ENCODE measurements around the gene CENATAC.

CENATAC gene

GRCh38 chr11:119049081-119049480 lies 51.1 kb downstream of the CENATAC start:
- TF ChIP-seq TCF4 (CRISPR knock-in tag; IDR thresholded peaks at IDR 0.05; ENCODE audit: borderline replicate concordance) (no peak), CREB5 (CRISPR knock-in tag; IDR thresholded peaks at IDR 0.05; ENCODE audit: low read depth) (no peak), TOX (CRISPR knock-in tag; IDR thresholded peaks at IDR 0.05; ENCODE audit: borderline replicate concordance) (no peak)
- ATAC-seq = no peak

GRCh38 chr11:119051440-119052162 lies 53.7 kb downstream of the CENATAC start:
- no peak for TF ChIP-seq PATZ1 (CRISPR knock-in tag; IDR thresholded peaks at IDR 0.05; ENCODE audit: borderline replicate concordance)
- no peak for TF ChIP-seq PPARA (CRISPR knock-in tag; IDR thresholded peaks at IDR 0.05; ENCODE audit: borderline replicate concordance)
- TF ChIP-seq ARNTL (CRISPR knock-in tag; IDR thresholded peaks at IDR 0.05; ENCODE audit: borderline replicate concordance, low read depth) = no peak
- no peak for TF ChIP-seq TCF4 (CRISPR knock-in tag; IDR thresholded peaks at IDR 0.05; ENCODE audit: borderline replicate concordance)
- no peak for TF ChIP-seq OSR1 (CRISPR knock-in tag; IDR thresholded peaks at IDR 0.05)
- TF ChIP-seq RARB (CRISPR knock-in tag; IDR thresholded peaks at IDR 0.05) = no peak
- TF ChIP-seq BACH2 (CRISPR knock-in tag; IDR thresholded peaks at IDR 0.05; ENCODE audit: borderline replicate concordance) = no peak
- TF ChIP-seq SNAI2 (CRISPR knock-in tag; IDR thresholded peaks at IDR 0.05) = no peak
- no peak for TF ChIP-seq GLIS3 (CRISPR knock-in tag; IDR thresholded peaks at IDR 0.05)
- no peak for ATAC-seq

GRCh38 chr11:119052163-119052814 lies 54.4 kb downstream of the CENATAC start:
- TF ChIP-seq ISL1 (CRISPR knock-in tag; IDR thresholded peaks at IDR 0.05) (no peak), PPARA (CRISPR knock-in tag; IDR thresholded peaks at IDR 0.05; ENCODE audit: borderline replicate concordance) (no peak), TCF4 (CRISPR knock-in tag; IDR thresholded peaks at IDR 0.05; ENCODE audit: borderline replicate concordance) (no peak), SNAI2 (CRISPR knock-in tag; IDR thresholded peaks at IDR 0.05) (no peak)
- ATAC-seq = no peak

- TF ChIP-seq GLIS3 (CRISPR knock-in tag; IDR thresholded peaks at IDR 0.05) (no peak), TSHZ2 (CRISPR knock-in tag; IDR thresholded peaks at IDR 0.05) (no peak), RARB (CRISPR knock-in tag; IDR thresholded peaks at IDR 0.05) (no peak), SNAI2 (CRISPR knock-in tag; IDR thresholded peaks at IDR 0.05) (no peak), ARNTL (CRISPR knock-in tag; IDR thresholded peaks at IDR 0.05; ENCODE audit: borderline replicate concordance, low read depth) (no peak)
Measured at GRCh38 chr11:119054418-119054817, 56.5 kb downstream of the CENATAC start.

GRCh38 chr11:119055901-119056300 lies 58.0 kb downstream of the CENATAC start:
- TF ChIP-seq GLIS3 (CRISPR knock-in tag; IDR thresholded peaks at IDR 0.05) (no peak), ZNF70 (CRISPR knock-in tag; IDR thresholded peaks at IDR 0.05) (no peak), SNAI2 (CRISPR knock-in tag; IDR thresholded peaks at IDR 0.05) (no peak), POU6F1 (CRISPR knock-in tag; IDR thresholded peaks at IDR 0.05; ENCODE audit: borderline replicate concordance, low read depth) (no peak), ZC3H10 (CRISPR knock-in tag; IDR thresholded peaks at IDR 0.05) (no peak), ESRRG (CRISPR knock-in tag; IDR thresholded peaks at IDR 0.05) (no peak), PPARA (CRISPR knock-in tag; IDR thresholded peaks at IDR 0.05; ENCODE audit: borderline replicate concordance) (no peak), ARNTL (CRISPR knock-in tag; IDR thresholded peaks at IDR 0.05; ENCODE audit: borderline replicate concordance, low read depth) (no peak), OSR1 (CRISPR knock-in tag; IDR thresholded peaks at IDR 0.05) (no peak), ZFP3 (CRISPR knock-in tag; IDR thresholded peaks at IDR 0.05) (no peak), CREB5 (CRISPR knock-in tag; IDR thresholded peaks at IDR 0.05; ENCODE audit: low read depth) (no peak), ISL1 (CRISPR knock-in tag; IDR thresholded peaks at IDR 0.05) (no peak), BACH2 (CRISPR knock-in tag; IDR thresholded peaks at IDR 0.05; ENCODE audit: borderline replicate concordance) (no peak), ZFP30 (CRISPR knock-in tag; IDR thresholded peaks at IDR 0.05) (no peak), PATZ1 (CRISPR knock-in tag; IDR thresholded peaks at IDR 0.05; ENCODE audit: borderline replicate concordance) (no peak), TOX (CRISPR knock-in tag; IDR thresholded peaks at IDR 0.05; ENCODE audit: borderline replicate concordance) (no peak), ZNF565 (CRISPR knock-in tag; conservative IDR thresholded peaks at IDR 0.05; ENCODE audit: low read depth) (no peak), RARB (CRISPR knock-in tag; IDR thresholded peaks at IDR 0.05) (no peak)
- peak; percentile 31 for ATAC-seq

More at GRCh38 chr11:119054418-119054817, 56.5 kb downstream of the CENATAC start:
- no peak for ATAC-seq

Measured in SK-N-SH treated with all-trans-retinoic acid at 6 μM for 48 hours (cell line).